HG02885 (cell line): ENCODE measurements around the gene SUPV3L1.
A peak's percentile ranks its signal among the peaks of the same experiment; 100 is the strongest.
"Not testable (repeated sequence)": the region's sequence is repeated elsewhere in the genome, so short reads cannot be mapped to it uniquely, and the experiment has no call there.

Experiments
- ATAC-seq: cut with Tn5 transposase; IDR thresholded peaks from one replicate; pipeline ENCODE4 v1.9.1; 2021; ENCODE audit warnings: mild to moderate bottlenecking; ENCODE audit not compliant: unreplicated experiment, poor library complexity

SUPV3L1 gene

GRCh38 chr10:69179743-69180524 is at the start of gene SUPV3L1:
Gene SUPV3L1, plus strand, starts transcription at chr10:69180234. Its CDS starts 58 bp downstream, at chr10:69180292.
- ATAC-seq = peak; percentile 88

- no peak for ATAC-seq
These were observed 49.8 kb upstream of the SUPV3L1 start for GRCh38 chr10:69130251-69130650.

- no peak for ATAC-seq
These were observed 40.1 kb upstream of the SUPV3L1 start for GRCh38 chr10:69139961-69140360.

- ATAC-seq = no peak
These were observed 38.7 kb upstream of the SUPV3L1 start for GRCh38 chr10:69141304-69141703.

GRCh38 chr10:69142074-69142473 is 38.0 kb upstream of the SUPV3L1 start:
- not testable (repeated sequence) for ATAC-seq

- ATAC-seq = no peak
These were observed 37.1 kb upstream of the SUPV3L1 start for GRCh38 chr10:69142983-69143382.

- ATAC-seq = no peak
These were observed 34.7 kb upstream of the SUPV3L1 start for GRCh38 chr10:69145329-69145728.

- no peak for ATAC-seq
These were observed 34.2 kb upstream of the SUPV3L1 start for GRCh38 chr10:69145864-69146263.

- no peak for ATAC-seq
These were observed 33.3 kb upstream of the SUPV3L1 start for GRCh38 chr10:69146759-69147158.

- ATAC-seq = no peak
These were observed 28.1 kb upstream of the SUPV3L1 start for GRCh38 chr10:69151984-69152383.

GRCh38 chr10:69153227-69153626 is 26.8 kb upstream of the SUPV3L1 start:
- no peak for ATAC-seq

- ATAC-seq = no peak
These were observed 19.2 kb upstream of the SUPV3L1 start for GRCh38 chr10:69160809-69161241.

GRCh38 chr10:69168493-69168892 is 11.5 kb upstream of the SUPV3L1 start:
- ATAC-seq = no peak

GRCh38 chr10:69172241-69172982 is 7.6 kb upstream of the SUPV3L1 start:
- peak; percentile 46 for ATAC-seq

GRCh38 chr10:69175326-69175725 is 4.7 kb upstream of the SUPV3L1 start:
- not testable (repeated sequence) for ATAC-seq

GRCh38 chr10:69176823-69177222 is 3.2 kb upstream of the SUPV3L1 start:
- no peak for ATAC-seq

GRCh38 chr10:69179089-69179742 is 818 bp upstream of the SUPV3L1 start:
- ATAC-seq = peak; percentile 27

- ATAC-seq = no peak
These were observed 631 bp downstream of the SUPV3L1 start for GRCh38 chr10:69180525-69181204.

- no peak for ATAC-seq
These were observed 1.4 kb downstream of the SUPV3L1 start for GRCh38 chr10:69181433-69181832.

GRCh38 chr10:69182005-69182404 is 2.0 kb downstream of the SUPV3L1 start:
- no peak for ATAC-seq
